ENCODE results near the gene IRX4. TPM values are rescaled to one million over a fixed set of nuclear protein-coding genes. Genes with fewer than 3 reads are reported as not detected.

Gene IRX4
- total and polyA plus RNA-seq, 9 of the 15 experiments (the other 6 are each of a cell fraction or from before 2014, with no cell fraction given) = not detected

DNA sequence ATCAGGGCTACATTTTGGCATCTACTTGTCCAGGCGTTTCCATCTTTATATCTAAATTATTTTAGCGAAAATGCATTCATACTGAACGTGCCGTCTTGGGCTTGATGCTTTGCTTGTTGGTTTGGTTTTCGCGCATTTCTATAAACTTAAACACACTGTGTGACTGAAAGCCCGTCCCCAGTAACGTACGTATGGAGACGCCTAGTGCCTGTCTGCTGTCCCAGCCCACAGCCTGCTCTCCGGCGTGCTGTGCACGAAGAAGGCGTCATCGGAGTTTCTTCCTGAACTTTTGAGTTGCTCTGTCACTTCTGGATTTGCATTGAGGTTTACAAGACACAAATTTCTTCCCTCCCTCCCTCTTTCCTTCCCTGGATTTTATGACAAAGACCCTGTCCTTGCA, 40.6 kb upstream of the IRX4 start:
- H2AFZ ChIP-seq (ENCODE audit: low read depth, low read length) = no peak overlapping the region
- intact Hi-C loops (cut with micrococcal nuclease) = no loop called here
- no peaks in the 10 kb centered on the region for H3K9me1 ChIP-seq (ENCODE audit: control insufficient read depth, insufficient read depth, low read length)
- H3K27ac ChIP-seq (ENCODE audit: extremely low read depth, low read depth, low read length) = no peak overlapping the region
- no peak overlapping the region for H3K9ac ChIP-seq (ENCODE audit: insufficient read depth in 1 of 2, low read depth in 2 of 2, low read length in 2 of 2)
- BruUV-seq (replicated peaks) = no TSS peak
- H3K4me2 ChIP-seq (ENCODE audit: insufficient read depth, low read length) = no peak overlapping the region
- ChIA-PET POLR2A (no interaction called here), CTCF (ENCODE audit: low intra/inter-chr PET ratio) (no interaction called here)
- H3K4me3 ChIP-seq = no peak overlapping the region
- no peaks in the 10 kb centered on the region; a peak in 1 of 5 replicates for H3K4me1 ChIP-seq (replicated peaks in 1 of 2; ENCODE audit: control insufficient read depth in 2 of 2, insufficient read depth in 2 of 2, low read length in 2 of 2)
- H4K20me1 ChIP-seq (replicated peaks; ENCODE audit: control insufficient read depth, insufficient read depth, low read length) = peaks cover 3% of the 10 kb centered on the region; the same call in 1 of the 2 replicates
- no peaks in the 10 kb centered on the region for H3K9me3 ChIP-seq (replicated peaks; ENCODE audit: control insufficient read depth, insufficient read depth, low read depth, low read length)
- peaks cover 40 to 82% of the 10 kb centered on the region in 2 experiments for H3K27me3 ChIP-seq (ENCODE audit: control insufficient read depth in 2 of 2, insufficient read depth in 2 of 2, low read length in 2 of 2)
- in situ Hi-C loops (cut with MboI) = no loop called here
- 0 out of 3 replicates have a peak, but pooled peaks have one; percentile 21 for ATAC-seq
- H3K79me2 ChIP-seq (ENCODE audit: control insufficient read depth, insufficient read depth, low read length) = no peaks in the 10 kb centered on the region
- 1% methylated on average over 15 of the region's 15 CpGs for WGBS (ENCODE audit: insufficient coverage, low coverage, missing lambda C conversion rate)
- no peak for FAIRE-seq
- H3K36me3 ChIP-seq (ENCODE audit: control insufficient read depth, insufficient read depth, low read length) = no peaks in the 10 kb centered on the region
- no peak for DNase-seq (ENCODE audit: extremely low read depth in 1 of 4, low spot score in 3 of 4)
- TF ChIP-seq XRCC5 (IDR thresholded peaks at IDR 0.05; ENCODE audit: low read depth, low read length) (no peak), CBX8 (IDR thresholded peaks at IDR 0.05; ENCODE audit: borderline replicate concordance, extremely low read depth, low read depth, low read length, poor library complexity, severe bottlenecking) (no peak), MAFK (IDR thresholded peaks at IDR 0.05; ENCODE audit: low read length) (no peak), ZNF197 (CRISPR knock-in tag; IDR thresholded peaks at IDR 0.05; ENCODE audit: low read depth) (no peak), NEUROD1 (IDR thresholded peaks at IDR 0.05; ENCODE audit: borderline replicate concordance, low read depth, low read length, partially characterized antibody) (no peak), ZNF282 (CRISPR knock-in tag; IDR thresholded peaks at IDR 0.05) (no peak), ZMIZ1 (IDR thresholded peaks at IDR 0.05; ENCODE audit: low read depth in 2 of 2, low read length in 2 of 2) (no peak), ATF1 (CRISPR knock-in tag; IDR thresholded peaks at IDR 0.05) (no peak), ATF1 (tag; IDR thresholded peaks at IDR 0.05) (no peak), MAFF (IDR thresholded peaks at IDR 0.05; ENCODE audit: low read length) (no peak), HNRNPL (IDR thresholded peaks at IDR 0.05; ENCODE audit: low read depth, low read length) (no peak), ZNF77 (CRISPR knock-in tag; IDR thresholded peaks at IDR 0.05) (no peak), PCBP2 (IDR thresholded peaks at IDR 0.05; ENCODE audit: low read depth, low read length, poor library complexity, severe bottlenecking) (no peak), TSHZ1 (CRISPR knock-in tag; IDR thresholded peaks at IDR 0.05) (no peak), RCOR1 (IDR thresholded peaks at IDR 0.05; ENCODE audit: borderline replicate concordance in 1 of 2, low read depth in 2 of 2, low read length in 2 of 2) (no peak), LEF1 (IDR thresholded peaks at IDR 0.05) (no peak), RBM15 (IDR thresholded peaks at IDR 0.05; ENCODE audit: insufficient read depth, low read length) (no peak), SMARCB1 (IDR thresholded peaks at IDR 0.05; ENCODE audit: insufficient read length, low read depth) (no peak)

All from K562 (cell line).